PC-3 (cell line): ENCODE measurements around the gene YBX2. TPM values are rescaled to one million over a fixed set of nuclear protein-coding genes. Genes with fewer than 3 reads are reported as not detected.

Experiments used
- ATAC-seq: fragments of 200-7000 bp; cut with Tn5 transposase; 2 replicates; pipeline ENCODE4 v1.9.1; 2020; ENCODE audit warnings: mild to moderate bottlenecking, moderate library complexity
- BruUV-seq: library from RNA; stranded (reverse); fragments of 400-500 nt; replicated peaks from 2 replicates; lab custom pipeline; 2021; lab: Mats Ljungman, UMichigan
- CTCF ChIA-PET: fragments of 300-600 bp; sonication (Branson Sonifier 250); formaldehyde crosslinking; loops from one replicate; lab custom pipeline; 2022; ENCODE audit warnings: antibody characterized with exemption; lab: Charles Lee
- POLR2A ChIA-PET: fragments of 300-600 bp; sonication (Branson Sonifier 250); formaldehyde crosslinking; loops from one replicate; lab custom pipeline; 2022; ENCODE audit warnings: antibody characterized with exemption; ENCODE audit not compliant: unreplicated experiment; lab: Charles Lee
- DNase-seq: peaks from one replicate; pipeline ENCODE4 v3.0.0-alpha.2; 2015
- H2AFZ ChIP-seq: fragments of 300-600 bp; sonication (generic); 2 replicates; pipeline ENCODE4 v1.6.0; 2016; ENCODE audit warnings: antibody characterized with exemption, low read length
- H3F3A ChIP-seq: fragments of 300-600 bp; sonication (generic); one replicate; pipeline ENCODE4 v1.6.0; 2017; ENCODE audit warnings: antibody characterized with exemption, low read length, control low read depth, mild to moderate bottlenecking; ENCODE audit not compliant: unreplicated experiment
- H3K27ac ChIP-seq: fragments of 300-600 bp; sonication (generic); 2 replicates; pipeline ENCODE4 v1.5.1; 2016; ENCODE audit warnings: mild to moderate bottlenecking, low read length
- H3K27me3 ChIP-seq: fragments of 300-600 bp; sonication (generic); 2 replicates; pipeline ENCODE4 v1.6.1; 2016; ENCODE audit warnings: low read length, mixed read lengths
- H3K36me3 ChIP-seq: fragments of 300-600 bp; sonication (generic); 2 replicates; pipeline ENCODE4 v1.6.1; 2016; ENCODE audit warnings: low read depth, mixed run types, low read length, mixed read lengths
- H3K4me1 ChIP-seq: fragments of 300-600 bp; sonication (generic); 2 replicates; pipeline ENCODE4 v1.5.1; 2016; ENCODE audit warnings: low read length; ENCODE audit not compliant: insufficient read depth
- H3K4me2 ChIP-seq: fragments of 300-600 bp; sonication (generic); 2 replicates; pipeline ENCODE4 v1.6.0; 2016; ENCODE audit warnings: low read length
- H3K4me3 ChIP-seq: fragments of 300-600 bp; sonication (generic); 2 replicates; pipeline ENCODE4 v1.5.1; 2016; ENCODE audit warnings: mild to moderate bottlenecking, low read length, mixed read lengths
- H3K79me2 ChIP-seq: fragments of 300-600 bp; sonication (generic); 2 replicates; pipeline ENCODE4 v1.6.1; 2017; ENCODE audit warnings: low read length, mixed read lengths
- H3K9ac ChIP-seq: fragments of 300-600 bp; sonication (generic); 2 replicates; pipeline ENCODE4 v1.6.0; 2016; ENCODE audit warnings: mild to moderate bottlenecking, low read length
- H3K9me2 ChIP-seq: fragments of 300-600 bp; sonication (generic); replicated peaks from 2 replicates; pipeline ENCODE4 v1.6.1; 2016; ENCODE audit warnings: mixed run types, low read length, mixed read lengths
- H3K9me3 ChIP-seq: fragments of 300-600 bp; sonication (generic); 2 replicates; pipeline ENCODE4 v1.6.1; 2016; ENCODE audit warnings: low read length, mixed read lengths
- H4K20me1 ChIP-seq: fragments of 300-600 bp; sonication (generic); 2 replicates; pipeline ENCODE4 v1.6.1; 2016; ENCODE audit warnings: low read length, mixed read lengths
- CTCF ChIP-seq: fragments of 300-600 bp; sonication (generic); conservative IDR thresholded peaks from 2 replicates; pipeline ENCODE4 v1.5.1; 2017; ENCODE audit warnings: antibody characterized with exemption, low read depth, mild to moderate bottlenecking, low read length
- EZH2 ChIP-seq: fragments of 300-600 bp; sonication (generic); IDR thresholded peaks from one replicate; pipeline ENCODE4 v1.6.1; 2017; ENCODE audit warnings: antibody characterized with exemption, mild to moderate bottlenecking, low read length; ENCODE audit not compliant: unreplicated experiment
- EZH2phosphoT487 ChIP-seq: fragments of 300-600 bp; sonication (generic); IDR thresholded peaks from 2 replicates; pipeline ENCODE4 v1.6.1; 2018; ENCODE audit warnings: mild to moderate bottlenecking, antibody characterized with exemption, low read length, borderline replicate concordance
- intact Hi-C: fragments of 100-400 bp; cut with micrococcal nuclease; formaldehyde crosslinking; loops from 2 replicates; pipeline ENCODE4 v1.9.0; 2023
- total RNA-seq: library from RNA; depleted of rRNA; stranded (reverse); fragments of >200 nt; gene quantifications from 2 replicates; pipeline ENCODE4 v1.2.3, GENCODE V29; 2014

YBX2 gene
- total RNA-seq, 1 experiment from 2014 or later, result 1.1 TPM

- CTCF ChIA-PET, result interaction anchor here (0.5 kb wide), 1 partner anchor 80 kb away, joined by 4 read pairs; no protein-coding TSS in a partner anchor
- Histone ChIP-seq H2AFZ (peak overlapping the region; percentile 65; the same call in 1 of the 2 replicates), H3K4me2 (peak overlapping the region; percentile 96), H3K4me3 (peak overlapping the region; percentile 97), H3K36me3 (peaks cover 4% of the 10 kb centered on the region; the same call in 1 of the 2 replicates), H3K27me3 (no peaks in the 10 kb centered on the region), H3K9me2 (no peaks in the 10 kb centered on the region), H3K79me2 (peaks cover 40% of the 10 kb centered on the region), H4K20me1 (peaks cover 14% of the 10 kb centered on the region; the same call in 1 of the 2 replicates), H3F3A (no peaks in the 10 kb centered on the region), H3K27ac (peak overlapping the region; percentile 93), H3K9ac (peak overlapping the region; percentile 93), H3K4me1 (peaks cover 27% of the 10 kb centered on the region), H3K9me3 (no peaks in the 10 kb centered on the region)
- BruUV-seq, result no TSS peak
- DNase-seq (no peak), ATAC-seq (no peak)
- intact Hi-C loops, result loop anchor here (2.0 to 5.0 kb wide), 2 partner anchors 17 to 219 kb away; partner anchors contain the start of genes POLR2A, SLC2A4 and SLC35G6
- POLR2A ChIA-PET, result interaction anchor here (0.6 kb wide), 2 partner anchors 42 to 140 kb away, joined by 3 to 4 read pairs; partner anchors contain the start of gene TMEM256
- no peak for TF ChIP-seq EZH2
- no peak for TF ChIP-seq EZH2phosphoT487
- TF ChIP-seq CTCF, result no peak
Observed at GRCh38 chr17:7263801-7264078, 30.7 kb downstream of the YBX2 start.

- intact Hi-C loops, result loop anchor here (1.0 to 5.0 kb wide), 2 partner anchors 11 to 219 kb away; partner anchors contain the start of genes ELP5, POLR2A and SLC35G6
- H3K27me3 ChIP-seq, result no peaks in the 10 kb centered on the region
- no peaks in the 10 kb centered on the region for H3F3A ChIP-seq
- H4K20me1 ChIP-seq, result peaks cover 14% of the 10 kb centered on the region; the same call in 1 of the 2 replicates
- no peaks in the 10 kb centered on the region for H3K9me2 ChIP-seq
- DNase-seq, result peak; percentile 69
- TF ChIP-seq EZH2phosphoT487 (no peak), EZH2 (no peak), CTCF (no peak)
- H3K36me3 ChIP-seq, result peaks cover 4% of the 10 kb centered on the region; the same call in 1 of the 2 replicates
- peak overlapping the region; percentile 93 for H3K27ac ChIP-seq
- peak overlapping the region; percentile 97 for H3K4me3 ChIP-seq
- peak overlapping the region; percentile 65 for H2AFZ ChIP-seq
- ATAC-seq, result peak; percentile 33
- H3K79me2 ChIP-seq, result peaks cover 45% of the 10 kb centered on the region
- H3K4me2 ChIP-seq, result peak overlapping the region; percentile 96
- H3K4me1 ChIP-seq, result peaks cover 27% of the 10 kb centered on the region
- peak overlapping the region; percentile 93 for H3K9ac ChIP-seq
- H3K9me3 ChIP-seq, result no peaks in the 10 kb centered on the region
- TSS peak; percentile 38 for BruUV-seq
- POLR2A ChIA-PET, result no interaction called here
- CTCF ChIA-PET, result no interaction called here
Observed at GRCh38 chr17:7262935-7263800, 31.3 kb downstream of the YBX2 start.
